Astrocyte (in vitro differentiated cells and primary cell): ENCODE measurements around the gene MAIP1. TPM values are rescaled to one million over a fixed set of nuclear protein-coding genes. Genes with fewer than 3 reads are reported as not detected.

Source experiments
- DNase-seq: peaks from one replicate; pipeline ENCODE4 v3.0.0-alpha.2; 2010; ENCODE audit warnings: low read depth
- FAIRE-seq: peaks from 2 replicates; lab custom pipeline; 2011; peaks lifted over from hg19 to GRCh38; lab: Jason Lieb, UNC
- H2AFZ ChIP-seq: 2 replicates; pipeline ENCODE4 v1.6.0; 2012; ENCODE audit warnings: low read depth, low read length, inconsistent platforms
- H3K27ac ChIP-seq: 2 replicates; pipeline ENCODE4 v1.5.1; 2011; ENCODE audit warnings: low read depth, low read length, inconsistent platforms
- H3K27me3 ChIP-seq: 2 replicates; pipeline ENCODE4 v1.6.0; 2011; ENCODE audit warnings: low read length, inconsistent platforms; ENCODE audit not compliant: insufficient read depth
- H3K36me3 ChIP-seq: 2 replicates; pipeline ENCODE4 v1.5.1; 2011; ENCODE audit warnings: low read length, inconsistent platforms; ENCODE audit not compliant: insufficient read depth
- H3K4me1 ChIP-seq: 2 replicates; pipeline ENCODE4 v1.5.1; 2011; ENCODE audit warnings: low read length, inconsistent platforms; ENCODE audit not compliant: insufficient read depth
- H3K4me2 ChIP-seq: 2 replicates; pipeline ENCODE4 v1.6.0; 2012; ENCODE audit warnings: low read length, inconsistent platforms
- H3K4me3 ChIP-seq: 2 replicates; pipeline ENCODE4 v1.5.1; 2011; ENCODE audit warnings: low read depth, mild to moderate bottlenecking, low read length, inconsistent platforms; ENCODE audit not compliant: insufficient read depth
- H3K79me2 ChIP-seq: 2 replicates; pipeline ENCODE4 v1.6.0; 2012; ENCODE audit warnings: mild to moderate bottlenecking, low read length, inconsistent platforms; ENCODE audit not compliant: insufficient read depth
- H3K9ac ChIP-seq: 2 replicates; pipeline ENCODE4 v1.6.0; 2012; ENCODE audit warnings: mild to moderate bottlenecking, low read length, inconsistent platforms
- H3K9me3 ChIP-seq: 2 replicates; pipeline ENCODE4 v1.5.1; 2012; ENCODE audit warnings: low read depth, mild to moderate bottlenecking, low read length, inconsistent platforms; ENCODE audit not compliant: insufficient read depth
- H4K20me1 ChIP-seq: 2 replicates; pipeline ENCODE4 v1.6.0; 2012; ENCODE audit warnings: low read length, inconsistent platforms; ENCODE audit not compliant: insufficient read depth
- H3K27ac Mint-ChIP-seq: one replicate; pipeline ENCODE4 v1.8.0; 2021; ENCODE audit warnings: mild to moderate bottlenecking, mixed read lengths; ENCODE audit not compliant: unreplicated experiment
- H3K27me3 Mint-ChIP-seq: one replicate; pipeline ENCODE4 v1.8.0; 2021; ENCODE audit warnings: low read depth, mixed read lengths; ENCODE audit not compliant: unreplicated experiment
- H3K36me3 Mint-ChIP-seq: one replicate; pipeline ENCODE4 v1.8.0; 2021; ENCODE audit warnings: low read depth, mixed read lengths; ENCODE audit not compliant: unreplicated experiment
- H3K4me1 Mint-ChIP-seq: one replicate; pipeline ENCODE4 v1.8.0; 2021; ENCODE audit warnings: low read depth, mixed read lengths; ENCODE audit not compliant: unreplicated experiment
- H3K4me3 Mint-ChIP-seq: one replicate; pipeline ENCODE4 v1.8.0; 2021; ENCODE audit warnings: mild to moderate bottlenecking, moderate library complexity, mixed read lengths; ENCODE audit not compliant: unreplicated experiment
- H3K9me3 Mint-ChIP-seq: one replicate; pipeline ENCODE4 v1.8.0; 2021; ENCODE audit warnings: mild to moderate bottlenecking, mixed read lengths; ENCODE audit not compliant: unreplicated experiment
- CTCF ChIP-seq: IDR thresholded peaks from 2 replicates; pipeline ENCODE4 v1.5.1; 2011; ENCODE audit warnings: low read depth, mild to moderate bottlenecking, inconsistent platforms, low read length, moderate library complexity; ENCODE audit not compliant: insufficient read depth
- EZH2 ChIP-seq: IDR thresholded peaks from 2 replicates; pipeline ENCODE4 v1.6.1; 2012; ENCODE audit warnings: mild to moderate bottlenecking, low read length, inconsistent platforms; ENCODE audit not compliant: insufficient read depth
- total RNA-seq: library from RNA; stranded (reverse); gene quantifications from 2 replicates; pipeline ENCODE4 v1.2.1, GENCODE V29; 2021

Gene MAIP1
- total RNA-seq, 1 donor from 2014 or later, result 24.4 TPM

- H3K4me3 Mint-ChIP-seq, result peak overlapping the region; percentile 12
- no peak overlapping the region for H3K4me3 ChIP-seq
- no peaks in the 10 kb centered on the region for H3K79me2 ChIP-seq
- no peak for FAIRE-seq
- no peak overlapping the region for H3K4me2 ChIP-seq
- TF ChIP-seq CTCF (no peak), EZH2 (no peak)
- H3K27ac Mint-ChIP-seq, result no peak overlapping the region
- no peaks in the 10 kb centered on the region for H3K9me3 ChIP-seq
- H3K9ac ChIP-seq, result no peak overlapping the region
- no peaks in the 10 kb centered on the region for H3K9me3 Mint-ChIP-seq
- no peaks in the 10 kb centered on the region for H3K27me3 ChIP-seq
- no peaks in the 10 kb centered on the region for H3K4me1 Mint-ChIP-seq
- H3K4me1 ChIP-seq, result no peaks in the 10 kb centered on the region
- H2AFZ ChIP-seq, result no peak overlapping the region
- no peak for DNase-seq
- H4K20me1 ChIP-seq, result no peaks in the 10 kb centered on the region
- no peak overlapping the region for H3K27ac ChIP-seq
- no peaks in the 10 kb centered on the region for H3K36me3 ChIP-seq
- no peaks in the 10 kb centered on the region for H3K36me3 Mint-ChIP-seq
- peaks cover 4% of the 10 kb centered on the region for H3K27me3 Mint-ChIP-seq
Measured at GRCh38 chr2:199997296-199997695, 41.9 kb downstream of the MAIP1 start.

- no peak overlapping the region for H3K27ac Mint-ChIP-seq
- Histone ChIP-seq H3K27ac (no peak overlapping the region), H3K4me2 (no peak overlapping the region), H4K20me1 (no peaks in the 10 kb centered on the region), H3K36me3 (no peaks in the 10 kb centered on the region), H3K9ac (no peak overlapping the region), H3K9me3 (no peaks in the 10 kb centered on the region), H3K79me2 (no peaks in the 10 kb centered on the region), H2AFZ (no peak overlapping the region), H3K4me3 (no peak overlapping the region), H3K27me3 (no peaks in the 10 kb centered on the region), H3K4me1 (peaks cover 7% of the 10 kb centered on the region)
- no peaks in the 10 kb centered on the region for H3K36me3 Mint-ChIP-seq
- no peak for TF ChIP-seq CTCF
- TF ChIP-seq EZH2, result no peak
- no peak overlapping the region for H3K4me3 Mint-ChIP-seq
- DNase-seq, result no peak
- peaks cover 10% of the 10 kb centered on the region for H3K4me1 Mint-ChIP-seq
- no peaks in the 10 kb centered on the region for H3K9me3 Mint-ChIP-seq
- no peaks in the 10 kb centered on the region for H3K27me3 Mint-ChIP-seq
- no peak for FAIRE-seq
Measured at GRCh38 chr2:199999166-199999565, 43.8 kb downstream of the MAIP1 start.

- H3K4me3 ChIP-seq, result no peak overlapping the region
- Mint-ChIP-seq H3K4me1 (peaks cover 10% of the 10 kb centered on the region), H3K27me3 (no peaks in the 10 kb centered on the region), H3K9me3 (no peaks in the 10 kb centered on the region), H3K4me3 (no peak overlapping the region), H3K36me3 (no peaks in the 10 kb centered on the region), H3K27ac (no peak overlapping the region)
- no peaks in the 10 kb centered on the region for H3K36me3 ChIP-seq
- no peak overlapping the region for H3K27ac ChIP-seq
- H3K4me2 ChIP-seq, result no peak overlapping the region
- H4K20me1 ChIP-seq, result no peaks in the 10 kb centered on the region
- H3K9me3 ChIP-seq, result no peaks in the 10 kb centered on the region
- no peaks in the 10 kb centered on the region for H3K27me3 ChIP-seq
- H2AFZ ChIP-seq, result no peak overlapping the region
- FAIRE-seq (no peak), DNase-seq (no peak)
- H3K79me2 ChIP-seq, result no peaks in the 10 kb centered on the region
- H3K4me1 ChIP-seq, result peaks cover 7% of the 10 kb centered on the region
- TF ChIP-seq CTCF (no peak), EZH2 (no peak)
- no peak overlapping the region for H3K9ac ChIP-seq
Measured at GRCh38 chr2:200000444-200001163, 45.2 kb downstream of the MAIP1 start.
